Right lobe of liver (tissue), 6 donors: ENCODE data around the gene CAST. TPM values are rescaled to one million over a fixed set of nuclear protein-coding genes. Genes with fewer than 3 reads are reported as not detected.

Source experiments
- ATAC-seq, 4 donors: fragments of 200-7000 bp; cut with Tn5 transposase; one replicate each; pipeline ENCODE4 v1.9.1; 2020; ENCODE audit warnings: mild to moderate bottlenecking in 4 of 4, moderate library complexity in 4 of 4
- DNase-seq, 3 donors: peaks; one replicate each; pipeline ENCODE4 v3.0.0-alpha.2; 2020
- H3K27ac ChIP-seq, 3 donors: fragments of 200-600 bp; one replicate each; pipeline ENCODE4 v1.8.0; 2022
- H3K27me3 ChIP-seq, 2 donors: fragments of 200-600 bp; one replicate each; pipeline ENCODE4 v1.8.0; 2022
- H3K36me3 ChIP-seq, 4 donors: fragments of 200-600 bp; sonication (generic) in 1 of 4; one replicate each; pipeline versions ENCODE4 v1.5.1 to v1.8.0; 2017 to 2022; ENCODE audit warnings: control low read depth in 1 of 4
- H3K4me1 ChIP-seq, 4 donors: fragments of 200-600 bp; sonication (generic) in 1 of 4; one replicate each; pipeline versions ENCODE4 v1.5.1 to v1.8.0; 2017 to 2022; ENCODE audit warnings: control low read depth in 1 of 4
- H3K4me3 ChIP-seq, 3 donors: fragments of 200-600 bp; one replicate each; pipeline ENCODE4 v1.8.0; 2022
- H3K9me3 ChIP-seq, 4 donors: fragments of 200-600 bp; sonication (generic) in 1 of 4; one replicate each; pipeline versions ENCODE4 v1.5.1 to v1.8.0; 2017 to 2022; ENCODE audit warnings: control low read depth in 1 of 4
- CTCF ChIP-seq, 4 donors: fragments of 200-600 bp in 3 of 4; fragments of 450-650 bp in 1 of 4; IDR thresholded peaks; one replicate each; pipeline versions ENCODE4 v1.5.1 to v1.8.0; 2016 to 2022; ENCODE audit warnings: antibody characterized with exemption in 4 of 4, mild to moderate bottlenecking in 2 of 4
- POLR2A ChIP-seq: fragments of 450-650 bp; IDR thresholded peaks from one replicate; pipeline ENCODE4 v1.6.1; 2017; ENCODE audit warnings: antibody characterized with exemption, mild to moderate bottlenecking
- WGBS: methylation state at CpG from one replicate; pipeline ENCODE4 v1.1.6; 2018; ENCODE audit warnings: low coverage, low lambda C conversion rate; ENCODE audit not compliant: insufficient coverage; ENCODE audit errors: missing lambda C conversion rate; 5-methylcytosine and 5-hydroxymethylcytosine counted together
- intact Hi-C, 2 donors: fragments of 100-400 bp; cut with DNase I; formaldehyde crosslinking; loops; one replicate each; pipeline versions ENCODE4 v1.11.2 to v1.14.1; 2022
- total RNA-seq, 6 experiments: library from RNA; depleted of rRNA in 2 of 6; stranded (reverse); fragments of >200 nt in 2 of 6; fragmentation: NEBNext Ultra II Directional in 3 of 6; extraction: Animal tissue kit (Norgen Biotek cat#: 25700) in 3 of 6; gene quantifications; one replicate each; pipeline versions ENCODE4 v1.1.0 to v1.2.4, GENCODE V29; 2016 to 2023
- donor health status: DM: no; HTN: yes; CAD: no.
- donor health status: DM: no; HTN: no; CAD: no.
- donor health status: DM: no; HTN: no; CAD: no.
- donor health status: DM: no; HTN: yes; CAD: no.
- donor health status: DM: no; HTN: yes; CAD: no.

CAST gene
- total RNA-seq, 6 experiments from 2014 or later, result 86.8 to 187 (median 123) TPM

GRCh38 chr5:96789794-96790330 lies 127.7 kb downstream of the CAST start:
- no peaks in the 10 kb centered on the region for H3K27me3 ChIP-seq
- no peak for ATAC-seq
- no peaks in the 10 kb centered on the region for H3K9me3 ChIP-seq
- H3K4me3 ChIP-seq, result no peak overlapping the region
- H3K4me1 ChIP-seq, result no peaks in the 10 kb centered on the region
- peaks cover 0 to 64% (median 29%) of the 10 kb centered on the region in 4 donors for H3K36me3 ChIP-seq
- no peak for DNase-seq
- no peak overlapping the region for H3K27ac ChIP-seq
- intact Hi-C loops, result no loop called here
- no peak for TF ChIP-seq CTCF (IDR thresholded peaks at IDR 0.05)
- no peak for TF ChIP-seq POLR2A

- Histone ChIP-seq H3K36me3 (peaks cover 0 to 62% (median 27%) of the 10 kb centered on the region in 4 donors), H3K4me1 (no peaks in the 10 kb centered on the region), H3K4me3 (no peak overlapping the region), H3K27ac (no peak overlapping the region), H3K27me3 (no peaks in the 10 kb centered on the region), H3K9me3 (no peaks in the 10 kb centered on the region)
- 50% methylated on average over 3 of the region's 3 CpGs for WGBS
- peak in 2 of 4 donors; percentile 19 to 36 for ATAC-seq
- intact Hi-C loops, result no loop called here
- no peak for DNase-seq
- TF ChIP-seq POLR2A, result no peak
- no peak for TF ChIP-seq CTCF (IDR thresholded peaks at IDR 0.05)
Observed at GRCh38 chr5:96790961-96791504, 128.9 kb downstream of the CAST start.

- H3K9me3 ChIP-seq, result no peaks in the 10 kb centered on the region
- no peak overlapping the region for H3K4me3 ChIP-seq
- WGBS, result 82% methylated on average over 3 of the region's 3 CpGs
- DNase-seq (no peak), ATAC-seq (no peak)
- H3K4me1 ChIP-seq, result no peaks in the 10 kb centered on the region
- H3K27ac ChIP-seq, result no peak overlapping the region
- intact Hi-C loops, result no loop called here
- peaks cover 0 to 70% (median 33%) of the 10 kb centered on the region in 4 donors for H3K36me3 ChIP-seq
- no peaks in the 10 kb centered on the region for H3K27me3 ChIP-seq
- TF ChIP-seq POLR2A (no peak), CTCF (IDR thresholded peaks at IDR 0.05) (no peak)
Observed at GRCh38 chr5:96794757-96795156, 132.6 kb downstream of the CAST start.

GRCh38 chr5:96795626-96796025 lies 133.4 kb downstream of the CAST start:
- Histone ChIP-seq H3K36me3 (peaks cover 0 to 70% (median 32%) of the 10 kb centered on the region in 4 donors), H3K27me3 (no peaks in the 10 kb centered on the region), H3K4me3 (no peak overlapping the region), H3K9me3 (no peaks in the 10 kb centered on the region), H3K4me1 (no peaks in the 10 kb centered on the region), H3K27ac (no peak overlapping the region)
- no peak for ATAC-seq
- intact Hi-C loops, result no loop called here
- DNase-seq, result no peak
- 77% methylated on average over 2 of the region's 2 CpGs for WGBS
- TF ChIP-seq POLR2A (no peak), CTCF (IDR thresholded peaks at IDR 0.05) (no peak)
